HG02623 (cell line): ENCODE measurements around the gene SMC1B.
"Not testable (repeated sequence)": the region's sequence is repeated elsewhere in the genome, so short reads cannot be mapped to it uniquely, and the experiment has no call there.

Experiments used
- ATAC-seq: cut with Tn5 transposase; IDR thresholded peaks from one replicate; pipeline ENCODE4 v1.9.1; 2021; ENCODE audit warnings: moderate library complexity; ENCODE audit not compliant: unreplicated experiment

The SMC1B gene

GRCh38 chr22:45413368-45414211, at the start of gene SMC1B, which contains the start of gene RIBC2:
Gene SMC1B, minus strand, starts transcription at chr22:45413599. Its CDS starts 32 bp downstream, at chr22:45413567.
Gene RIBC2, plus strand, starts transcription at chr22:45413693. Its CDS starts 194 bp downstream, at chr22:45413887.
- ATAC-seq = no peak

- ATAC-seq = no peak
Measured at GRCh38 chr22:45462034-45462655, 48.7 kb upstream of the SMC1B start.

DNA sequence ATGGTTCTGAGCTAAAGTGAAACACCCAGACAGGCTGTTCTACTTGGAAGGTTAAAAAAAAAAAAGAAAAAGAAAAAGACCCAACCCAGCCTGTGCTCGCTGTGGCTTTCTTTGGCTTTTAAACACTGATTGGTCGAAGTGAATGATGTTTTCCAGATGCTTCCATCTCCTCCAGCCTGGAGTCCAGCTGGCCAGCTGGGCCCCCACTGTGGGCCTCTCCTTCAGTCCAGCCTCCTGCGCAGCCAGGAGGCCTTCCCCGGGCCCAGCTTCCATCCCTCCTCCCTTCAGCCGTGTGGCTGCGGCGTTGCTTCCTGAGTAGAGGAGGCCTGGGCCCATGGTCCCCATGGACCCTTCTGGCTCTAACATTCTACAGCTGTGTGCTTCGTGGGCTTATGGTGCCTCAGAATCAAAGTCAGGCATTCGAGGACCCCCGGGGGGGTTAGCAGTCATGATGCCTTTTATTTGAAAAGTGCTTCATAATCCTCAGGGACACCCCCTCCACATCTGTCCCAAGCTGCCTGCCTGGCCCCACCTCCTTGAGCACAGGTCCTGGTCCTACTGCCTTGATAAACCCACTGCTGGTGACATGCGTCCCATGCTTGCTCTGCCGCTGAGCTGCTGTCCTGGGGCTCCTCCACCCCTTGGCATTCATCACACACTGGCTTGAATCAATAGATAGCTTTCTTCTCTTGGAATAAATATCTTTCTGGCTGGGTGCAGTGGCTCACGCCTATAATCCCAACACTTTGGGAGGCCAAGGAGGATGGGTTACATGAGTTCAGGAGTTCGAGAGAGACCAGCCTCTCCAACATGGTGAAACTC, 47.1 kb upstream of the SMC1B start:
- no peak for ATAC-seq

DNA sequence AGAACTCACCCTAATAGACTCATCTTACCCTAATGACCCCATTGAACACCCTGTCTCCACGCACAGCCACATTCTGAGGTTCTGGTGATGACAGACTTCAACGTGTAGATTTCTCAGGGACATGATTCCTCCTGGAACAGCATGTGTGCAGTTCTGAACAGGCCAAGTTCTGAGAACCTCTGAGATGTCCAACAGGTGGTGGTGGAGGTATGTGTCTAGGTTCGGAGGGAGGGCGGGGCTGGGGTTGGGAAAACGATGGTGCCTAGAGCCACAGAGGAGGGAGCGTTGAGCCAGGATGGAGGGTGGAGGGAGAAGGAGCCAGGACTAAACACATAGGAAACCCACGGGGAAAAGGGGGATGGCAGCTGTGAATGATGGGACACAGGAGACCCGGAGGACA, 45.8 kb upstream of the SMC1B start:
- ATAC-seq = no peak

GRCh38 chr22:45458532-45458931, 45.1 kb upstream of the SMC1B start:
- no peak for ATAC-seq

- ATAC-seq = no peak
Measured at GRCh38 chr22:45456811-45457210, 43.4 kb upstream of the SMC1B start.

DNA sequence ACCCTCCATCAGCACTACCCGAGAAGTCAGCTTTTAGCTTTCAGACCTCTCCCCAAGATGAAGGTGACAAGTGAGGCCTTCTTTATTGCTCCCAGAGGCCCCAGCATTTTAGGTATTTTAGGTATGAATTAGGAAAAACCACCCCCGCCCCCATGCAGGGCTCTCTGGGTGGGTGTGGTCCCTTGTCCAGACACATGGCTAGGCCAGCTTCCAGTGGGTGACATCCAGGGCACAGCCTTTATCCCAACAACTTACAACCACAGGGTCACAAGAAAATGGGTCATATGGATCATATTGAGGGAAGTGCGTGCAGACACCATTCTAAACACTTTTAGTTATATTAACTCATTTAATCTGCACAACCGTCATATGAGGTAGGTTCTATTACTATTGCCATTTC, 42.2 kb upstream of the SMC1B start:
- ATAC-seq = no peak

GRCh38 chr22:45455212-45455611, 41.8 kb upstream of the SMC1B start:
- no peak for ATAC-seq

DNA sequence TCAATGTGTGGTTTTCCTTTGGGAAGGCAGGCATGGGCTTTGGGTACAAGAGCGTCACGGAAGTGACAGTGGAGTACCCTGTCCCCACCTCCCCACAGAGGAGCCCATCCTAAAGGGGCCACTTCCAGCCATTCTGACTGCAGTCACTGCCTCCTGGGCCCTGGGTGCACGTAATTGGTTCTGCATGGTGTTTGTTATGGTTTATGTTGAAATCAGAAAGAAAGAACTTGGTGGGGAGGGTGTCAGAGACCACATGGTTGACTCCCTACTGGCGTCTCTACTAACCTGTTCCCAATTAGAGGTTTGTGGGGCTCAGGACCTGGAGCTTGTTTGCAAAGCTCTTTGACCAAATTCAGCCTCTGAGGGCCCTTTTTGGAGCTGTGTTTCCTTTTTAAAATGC, 40.9 kb upstream of the SMC1B start:
- no peak for ATAC-seq

DNA sequence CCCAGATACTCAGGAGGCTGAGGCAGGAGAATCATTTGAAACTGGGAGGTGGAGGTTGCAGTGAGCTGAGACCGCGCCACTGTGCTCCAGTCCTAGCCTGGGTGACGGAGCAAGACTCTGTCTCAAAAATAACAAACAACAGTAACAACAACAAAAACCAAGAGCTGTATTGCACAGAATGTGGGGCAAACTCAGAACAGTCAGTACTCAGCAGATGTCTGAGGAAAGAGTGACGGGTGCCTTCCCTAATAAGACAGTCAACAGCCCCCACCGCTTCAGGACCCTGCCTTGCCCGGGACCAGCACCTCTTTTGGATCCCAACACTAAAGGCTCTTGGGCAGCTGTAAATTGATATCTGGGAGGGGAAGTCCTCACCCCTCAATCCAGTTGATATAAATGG, 40.4 kb upstream of the SMC1B start:
- ATAC-seq = no peak

- ATAC-seq = no peak
Measured at GRCh38 chr22:45452565-45453379, 39.4 kb upstream of the SMC1B start.

- ATAC-seq = no peak
Measured at GRCh38 chr22:45451972-45452371, 38.6 kb upstream of the SMC1B start.

DNA sequence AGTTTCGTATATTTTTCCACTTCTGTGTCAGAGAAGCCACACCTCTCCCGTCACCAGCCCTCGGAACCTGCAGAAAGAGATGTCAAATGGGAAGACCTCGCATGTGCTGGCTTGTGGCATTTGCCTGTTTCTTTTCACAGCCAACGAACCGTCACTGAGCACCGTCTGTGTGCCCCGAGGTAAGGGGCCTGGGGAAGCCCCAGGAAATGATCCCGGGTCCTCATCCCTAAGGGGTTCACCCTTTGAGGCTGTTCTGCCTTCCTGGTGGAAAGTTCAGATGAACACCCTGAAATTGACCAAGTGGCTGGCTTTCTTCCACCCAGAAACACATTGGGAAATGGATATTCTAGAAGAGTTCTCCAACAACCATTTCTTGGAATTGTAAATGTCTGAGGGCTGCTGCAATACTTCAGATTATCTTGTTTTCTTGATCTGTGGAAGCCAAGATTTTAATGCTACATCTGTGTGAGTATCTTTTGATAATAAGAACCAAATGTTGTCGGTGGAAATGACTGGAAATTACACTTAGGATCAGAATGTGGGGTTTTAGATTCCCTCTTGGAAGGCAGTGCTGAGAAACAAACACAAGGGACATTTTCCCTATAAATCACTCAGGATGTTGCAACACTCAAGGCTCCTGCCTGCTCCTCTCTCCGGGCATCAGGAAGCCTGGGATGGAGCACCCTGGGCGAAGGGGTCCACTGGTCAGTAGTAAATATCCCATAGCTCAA, 37.7 kb upstream of the SMC1B start:
- ATAC-seq = no peak

DNA sequence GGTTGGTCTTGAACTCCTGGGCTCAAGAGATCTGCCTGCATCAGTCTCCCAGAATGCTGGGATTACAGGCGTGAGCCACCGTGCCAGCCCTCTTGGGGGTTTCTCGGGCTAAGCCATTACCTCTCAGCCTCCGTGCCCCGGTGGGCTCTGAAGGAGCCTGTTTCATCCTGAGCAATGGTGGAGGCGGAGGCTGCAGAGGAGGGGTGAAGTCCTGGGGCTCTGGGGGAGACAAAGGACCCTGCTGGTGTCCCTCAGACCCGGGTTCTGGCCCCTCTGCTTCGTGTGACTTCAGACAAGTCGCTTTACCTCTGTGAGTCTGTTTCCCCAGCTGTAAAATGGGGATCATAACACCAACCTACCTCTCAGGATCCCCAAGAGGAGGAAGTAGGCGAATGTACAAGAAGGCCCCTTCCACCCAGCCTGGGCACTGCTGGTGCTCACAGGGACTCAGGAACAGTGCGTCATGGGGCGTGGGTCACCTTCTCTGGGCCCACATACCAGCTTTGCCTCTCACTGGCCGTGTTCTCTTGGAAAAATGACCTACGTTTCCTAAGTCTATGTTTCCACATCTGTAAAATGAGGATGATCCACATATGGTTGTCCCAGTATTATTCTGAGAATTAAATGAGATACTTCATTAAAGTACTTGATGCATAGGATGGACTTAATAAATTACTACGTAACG, 36.8 kb upstream of the SMC1B start:
- ATAC-seq = no peak

DNA sequence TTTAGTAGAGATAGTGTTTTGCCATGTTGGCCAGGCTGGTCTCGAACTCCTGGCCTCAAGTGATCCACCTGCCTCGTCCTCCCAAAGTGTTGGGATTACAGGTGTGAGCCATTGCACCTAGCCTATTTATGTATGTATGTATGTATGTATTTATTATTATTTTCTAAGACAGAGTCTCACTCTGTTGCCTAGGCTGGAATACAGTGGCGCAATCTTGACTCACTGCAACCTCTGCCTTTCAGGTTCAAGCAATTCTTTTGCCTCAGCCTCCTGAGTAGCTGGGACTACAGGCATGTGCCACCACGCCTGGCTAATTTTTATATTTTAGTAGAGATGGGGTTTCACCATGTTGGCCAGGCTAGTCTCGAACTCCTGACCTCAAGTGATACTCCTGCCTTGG, 36.0 kb upstream of the SMC1B start:
- ATAC-seq = not testable (repeated sequence)

DNA sequence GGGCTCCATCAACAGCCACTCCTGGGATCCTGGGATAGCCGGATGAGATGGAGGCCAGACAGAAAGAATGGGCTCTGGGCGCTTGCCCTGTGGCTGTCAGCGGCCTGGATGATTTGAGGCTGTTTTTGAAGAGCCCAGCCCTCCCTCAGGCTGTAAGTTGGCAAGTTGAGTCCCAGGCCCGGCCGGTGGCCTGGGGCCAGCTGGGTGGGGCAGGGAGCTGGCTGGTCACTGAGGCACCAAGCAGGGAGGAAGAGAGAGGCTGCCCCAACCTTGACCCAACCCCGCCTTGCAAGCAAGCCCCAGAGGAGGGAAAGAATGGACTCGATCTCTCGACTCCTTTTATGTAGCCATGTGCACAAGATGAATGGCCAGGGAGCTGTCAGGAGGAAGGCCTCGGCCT, 35.0 kb upstream of the SMC1B start:
- no peak for ATAC-seq

- ATAC-seq = not testable (repeated sequence)
Measured at GRCh38 chr22:45447596-45447995, 34.2 kb upstream of the SMC1B start.

- no peak for ATAC-seq
Measured at GRCh38 chr22:45446216-45446615, 32.8 kb upstream of the SMC1B start.

- ATAC-seq = no peak
Measured at GRCh38 chr22:45445031-45445710, 31.8 kb upstream of the SMC1B start.
